Dendritic cell treated with granulocyte-macrophage colony-stimulating factor and Interleukin-4, amounts not matched to agents 40 ng/mL and 50 ng/mL, for 4 days (primary cell): ENCODE results near the gene NCAPD2.

ENCODE experiments used
- H3K27ac Mint-ChIP-seq: one replicate; pipeline ENCODE4 v1.8.0; 2022; ENCODE audit warnings: mild to moderate bottlenecking, mixed read lengths
- H3K27me3 Mint-ChIP-seq: one replicate; pipeline ENCODE4 v1.8.0; 2022; ENCODE audit warnings: mild to moderate bottlenecking, mixed read lengths
- H3K36me3 Mint-ChIP-seq: one replicate; pipeline ENCODE4 v1.8.0; 2022; ENCODE audit warnings: low read depth, mixed read lengths
- H3K4me1 Mint-ChIP-seq: one replicate; pipeline ENCODE4 v1.8.0; 2022; ENCODE audit warnings: low read depth, mixed read lengths
- H3K4me3 Mint-ChIP-seq: one replicate; pipeline ENCODE4 v1.8.0; 2022; ENCODE audit warnings: mild to moderate bottlenecking, moderate library complexity, mixed read lengths
- H3K9me3 Mint-ChIP-seq: one replicate; pipeline ENCODE4 v1.8.0; 2022; ENCODE audit warnings: mixed read lengths
- intact Hi-C: fragments of 100-400 bp; cut with micrococcal nuclease; formaldehyde crosslinking; loops from one replicate; pipeline ENCODE4 v1.15.0; 2022

The NCAPD2 gene

GRCh38 chr12:6559500-6559899 lies 65.6 kb downstream of the NCAPD2 start:
- peaks cover 32% of the 10 kb centered on the region for H3K4me1 Mint-ChIP-seq
- no peaks in the 10 kb centered on the region for H3K27me3 Mint-ChIP-seq
- H3K36me3 Mint-ChIP-seq: peaks cover 76% of the 10 kb centered on the region
- no peaks in the 10 kb centered on the region for H3K9me3 Mint-ChIP-seq
- no peak overlapping the region for H3K4me3 Mint-ChIP-seq
- intact Hi-C loops: no loop called here
- no peak overlapping the region for H3K27ac Mint-ChIP-seq

DNA sequence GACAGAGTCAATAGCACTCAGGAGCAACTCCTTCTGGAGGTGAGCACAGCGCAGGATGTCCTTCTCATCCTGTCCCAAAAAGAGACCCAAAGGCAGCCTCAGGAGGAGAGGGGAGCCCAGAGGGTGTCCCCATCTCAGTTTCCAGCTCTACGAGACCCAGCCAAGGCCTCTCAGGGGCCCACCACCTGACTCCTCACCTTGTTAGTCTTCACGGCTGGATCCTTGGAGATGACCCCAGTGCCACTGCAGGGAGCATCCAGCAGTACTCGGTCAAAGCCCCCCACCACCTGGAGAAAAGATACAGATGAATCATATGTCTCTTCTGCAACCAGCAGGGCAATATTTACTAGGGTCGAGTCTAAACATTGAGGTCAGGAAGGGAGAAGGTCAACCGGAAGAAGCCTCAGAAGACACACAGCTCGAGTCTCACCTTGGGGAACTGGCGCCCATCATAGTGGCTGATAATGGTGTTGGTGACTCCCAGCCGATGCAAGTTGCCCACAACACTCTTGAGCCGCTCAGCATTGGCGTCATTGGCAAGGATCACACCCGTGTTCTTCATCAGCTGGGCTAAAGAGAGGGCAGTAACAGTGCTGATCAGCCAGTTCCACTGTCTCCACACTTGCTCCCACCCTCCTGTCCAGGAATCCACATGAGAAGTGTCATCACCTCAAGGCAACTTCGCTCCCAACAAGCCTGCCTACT lies 66.8 kb downstream of the NCAPD2 start:
- no peaks in the 10 kb centered on the region for H3K27me3 Mint-ChIP-seq
- H3K27ac Mint-ChIP-seq: no peak overlapping the region
- peaks cover 79% of the 10 kb centered on the region for H3K36me3 Mint-ChIP-seq
- peaks cover 25% of the 10 kb centered on the region for H3K4me1 Mint-ChIP-seq
- intact Hi-C loops: no loop called here
- no peak overlapping the region for H3K4me3 Mint-ChIP-seq
- no peaks in the 10 kb centered on the region for H3K9me3 Mint-ChIP-seq

GRCh38 chr12:6562881-6563280 lies 69.0 kb downstream of the NCAPD2 start:
- Mint-ChIP-seq H3K27me3 (no peaks in the 10 kb centered on the region), H3K4me3 (no peak overlapping the region), H3K9me3 (no peaks in the 10 kb centered on the region), H3K4me1 (peaks cover 34% of the 10 kb centered on the region), H3K36me3 (peaks cover 90% of the 10 kb centered on the region), H3K27ac (no peak overlapping the region)
- intact Hi-C loops: no loop called here

- Mint-ChIP-seq H3K27me3 (no peaks in the 10 kb centered on the region), H3K36me3 (peaks cover 97% of the 10 kb centered on the region), H3K4me3 (no peak overlapping the region), H3K9me3 (no peaks in the 10 kb centered on the region), H3K27ac (no peak overlapping the region), H3K4me1 (peaks cover 37% of the 10 kb centered on the region)
- intact Hi-C loops: no loop called here
Measured at GRCh38 chr12:6563448-6564050, 69.6 kb downstream of the NCAPD2 start.

DNA sequence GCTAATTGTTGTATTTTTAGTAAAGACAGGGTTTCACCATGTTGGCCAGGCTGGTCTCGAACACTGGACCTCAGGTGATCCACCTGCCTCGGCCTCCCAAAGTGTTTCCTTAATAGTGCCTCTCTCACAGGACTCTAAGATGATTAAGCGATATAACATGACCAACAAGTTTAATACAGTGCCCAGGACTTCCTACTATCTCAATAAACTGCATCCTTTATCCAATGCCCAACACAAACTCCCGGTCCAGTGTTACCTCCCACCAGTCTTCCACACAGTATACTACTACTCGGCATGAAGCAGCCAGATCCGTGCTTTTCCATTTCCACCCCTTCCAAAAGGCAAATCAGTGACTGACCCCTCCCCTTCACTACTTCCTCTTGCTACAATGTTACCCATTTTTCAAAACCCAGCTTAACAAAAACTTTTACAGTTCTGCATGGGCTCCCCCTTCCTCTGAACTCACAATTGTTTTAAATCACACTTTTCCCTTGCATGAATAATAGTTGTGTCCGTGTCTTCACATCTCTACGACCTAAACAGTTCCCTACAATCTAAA lies 73.3 kb downstream of the NCAPD2 start:
- peaks cover 95% of the 10 kb centered on the region for H3K36me3 Mint-ChIP-seq
- H3K4me1 Mint-ChIP-seq: peaks cover 55% of the 10 kb centered on the region
- intact Hi-C loops: no loop called here
- no peaks in the 10 kb centered on the region for H3K9me3 Mint-ChIP-seq
- peak overlapping the region; percentile 95 for H3K4me3 Mint-ChIP-seq
- H3K27ac Mint-ChIP-seq: peak overlapping the region; percentile 90
- H3K27me3 Mint-ChIP-seq: no peaks in the 10 kb centered on the region

GRCh38 chr12:6569312-6569711 lies 75.4 kb downstream of the NCAPD2 start:
- no peaks in the 10 kb centered on the region for H3K27me3 Mint-ChIP-seq
- peak overlapping the region; percentile 95 for H3K4me3 Mint-ChIP-seq
- intact Hi-C loops: no loop called here
- no peaks in the 10 kb centered on the region for H3K9me3 Mint-ChIP-seq
- H3K27ac Mint-ChIP-seq: peak overlapping the region; percentile 90
- peaks cover 42% of the 10 kb centered on the region for H3K4me1 Mint-ChIP-seq
- peaks cover 96% of the 10 kb centered on the region for H3K36me3 Mint-ChIP-seq

DNA sequence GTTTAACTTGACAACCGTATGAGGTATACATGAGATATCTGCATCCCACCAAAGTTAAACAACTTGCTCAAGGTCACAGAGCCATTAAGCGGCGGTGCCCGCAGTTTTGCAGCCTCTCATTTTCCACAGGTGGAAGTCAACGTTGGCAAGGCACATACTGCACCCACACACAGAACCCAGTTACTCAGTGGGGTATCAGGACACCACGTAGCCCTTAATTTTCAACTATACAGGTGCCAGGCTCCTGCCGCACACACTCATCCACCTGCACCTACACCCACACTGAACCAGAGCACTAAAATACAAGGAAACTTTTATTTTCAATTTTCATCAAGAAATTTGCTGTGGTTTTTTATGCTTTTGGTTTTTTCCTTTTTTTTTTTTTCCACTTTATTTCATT lies 75.9 kb downstream of the NCAPD2 start:
- Mint-ChIP-seq H3K27ac (no peak overlapping the region), H3K4me1 (peaks cover 42% of the 10 kb centered on the region), H3K36me3 (peaks cover 96% of the 10 kb centered on the region), H3K9me3 (no peaks in the 10 kb centered on the region), H3K4me3 (no peak overlapping the region), H3K27me3 (no peaks in the 10 kb centered on the region)
- intact Hi-C loops: no loop called here

DNA sequence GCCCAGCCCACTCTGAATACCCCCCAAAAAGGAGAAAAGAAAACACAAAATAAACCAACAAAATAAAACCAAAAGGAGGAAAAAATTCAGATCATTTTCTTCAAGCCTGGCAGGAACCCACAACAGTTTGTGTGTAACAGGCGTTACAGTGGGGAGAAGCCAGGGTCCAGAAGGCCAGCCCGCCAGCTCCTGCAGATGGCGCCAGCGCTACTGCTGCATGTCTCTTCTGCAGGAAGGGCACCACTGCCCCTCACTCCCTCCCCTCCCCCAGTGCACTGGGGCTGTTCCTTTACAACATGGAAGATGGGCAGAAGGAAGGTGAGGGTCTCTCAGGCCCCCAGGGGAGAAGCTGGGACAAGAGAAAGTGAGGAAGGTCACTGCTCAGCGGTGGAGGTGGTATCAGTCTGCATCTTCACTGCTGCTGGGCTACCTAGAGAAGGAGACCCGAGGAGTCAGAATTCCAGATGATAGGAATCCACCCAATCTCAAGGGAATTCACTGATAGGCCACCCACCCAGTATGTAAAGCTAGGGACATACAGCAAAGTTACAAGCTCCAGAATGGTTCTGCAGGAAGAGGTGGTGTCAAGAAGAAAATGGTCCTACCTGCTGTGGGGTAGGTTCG lies 76.5 kb downstream of the NCAPD2 start:
- H3K36me3 Mint-ChIP-seq: peaks cover 96% of the 10 kb centered on the region
- no peaks in the 10 kb centered on the region for H3K27me3 Mint-ChIP-seq
- intact Hi-C loops: no loop called here
- H3K9me3 Mint-ChIP-seq: no peaks in the 10 kb centered on the region
- no peak overlapping the region for H3K27ac Mint-ChIP-seq
- peaks cover 42% of the 10 kb centered on the region for H3K4me1 Mint-ChIP-seq
- H3K4me3 Mint-ChIP-seq: no peak overlapping the region

- Mint-ChIP-seq H3K27me3 (no peaks in the 10 kb centered on the region), H3K4me3 (no peak overlapping the region), H3K36me3 (peaks cover 96% of the 10 kb centered on the region), H3K9me3 (no peaks in the 10 kb centered on the region), H3K4me1 (peaks cover 21% of the 10 kb centered on the region), H3K27ac (no peak overlapping the region)
- intact Hi-C loops: no loop called here
Measured at GRCh38 chr12:6573001-6573400, 79.1 kb downstream of the NCAPD2 start.

DNA sequence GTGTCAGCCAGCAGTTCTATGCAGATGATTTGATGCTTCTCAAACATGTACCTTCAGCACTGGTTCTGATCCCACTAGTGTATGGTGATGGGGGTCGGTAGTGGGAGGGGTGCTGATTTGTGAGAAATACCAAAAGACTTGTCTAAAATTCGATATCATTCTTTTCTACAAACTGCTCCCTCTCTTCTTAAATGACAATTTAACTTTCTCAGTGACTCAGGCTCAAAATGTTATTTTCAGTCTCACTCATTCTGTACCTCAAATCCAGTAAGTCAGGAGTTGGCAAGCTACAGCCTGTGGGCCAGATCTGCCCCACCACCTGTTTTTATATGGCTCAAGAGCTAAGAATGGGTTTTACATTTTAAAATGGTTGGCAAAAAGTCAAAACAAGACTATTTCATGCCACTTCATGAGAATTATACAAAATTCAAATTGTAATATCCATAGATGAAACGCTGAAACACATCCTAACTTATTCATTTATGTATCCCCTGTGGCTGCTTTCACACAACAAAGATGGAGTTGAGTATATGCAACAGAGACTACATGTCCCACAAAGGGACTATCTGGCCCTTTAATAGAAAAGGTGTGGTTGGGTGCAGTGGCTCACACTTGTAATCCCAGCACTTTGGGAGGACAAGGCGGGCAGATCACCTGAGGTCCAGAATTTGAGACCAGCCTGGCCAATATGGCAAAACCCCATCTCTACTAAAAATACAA lies 80.8 kb downstream of the NCAPD2 start:
- Mint-ChIP-seq H3K36me3 (peaks cover 100% of the 10 kb centered on the region), H3K27me3 (no peaks in the 10 kb centered on the region), H3K4me3 (no peak overlapping the region), H3K4me1 (peaks cover 9% of the 10 kb centered on the region), H3K27ac (no peak overlapping the region), H3K9me3 (no peaks in the 10 kb centered on the region)
- intact Hi-C loops: no loop called here

DNA sequence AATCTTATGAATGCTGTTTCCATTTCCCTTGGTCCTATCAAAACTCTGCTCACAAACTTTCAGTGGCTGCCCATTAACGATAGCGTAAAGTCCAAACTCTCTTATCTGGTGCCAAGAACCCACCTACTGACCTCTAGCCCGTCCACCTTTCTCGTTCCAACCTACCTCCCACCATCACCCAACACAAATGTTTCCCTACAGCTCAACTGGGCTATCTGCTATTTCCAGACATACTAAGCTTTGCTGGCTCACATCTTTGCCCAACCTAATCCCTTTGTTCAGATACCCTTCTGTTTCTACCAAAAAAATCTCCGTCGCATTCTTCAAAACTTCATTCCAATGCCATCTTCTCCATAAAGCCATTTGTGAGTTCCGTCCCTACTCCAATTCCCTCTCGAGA lies 81.7 kb downstream of the NCAPD2 start:
- intact Hi-C loops: no loop called here
- no peak overlapping the region for H3K4me3 Mint-ChIP-seq

More for the DNA sequence above, 81.7 kb downstream of the NCAPD2 start:
- Mint-ChIP-seq H3K9me3 (no peaks in the 10 kb centered on the region), H3K36me3 (peaks cover 100% of the 10 kb centered on the region), H3K27ac (no peak overlapping the region), H3K27me3 (no peaks in the 10 kb centered on the region), H3K4me1 (no peaks in the 10 kb centered on the region)
